SKM-1 (cell line): ENCODE results near the gene EIF3J.
"Not testable (repeated sequence)": the region's sequence is repeated elsewhere in the genome, so short reads cannot be mapped to it uniquely, and the experiment has no call there.

Experiments used
- DNase-seq: peaks from one replicate; lab custom pipeline; 2025; ENCODE audit not compliant: unreplicated experiment; lab: John Stamatoyannopoulos, UW

Gene EIF3J

DNA sequence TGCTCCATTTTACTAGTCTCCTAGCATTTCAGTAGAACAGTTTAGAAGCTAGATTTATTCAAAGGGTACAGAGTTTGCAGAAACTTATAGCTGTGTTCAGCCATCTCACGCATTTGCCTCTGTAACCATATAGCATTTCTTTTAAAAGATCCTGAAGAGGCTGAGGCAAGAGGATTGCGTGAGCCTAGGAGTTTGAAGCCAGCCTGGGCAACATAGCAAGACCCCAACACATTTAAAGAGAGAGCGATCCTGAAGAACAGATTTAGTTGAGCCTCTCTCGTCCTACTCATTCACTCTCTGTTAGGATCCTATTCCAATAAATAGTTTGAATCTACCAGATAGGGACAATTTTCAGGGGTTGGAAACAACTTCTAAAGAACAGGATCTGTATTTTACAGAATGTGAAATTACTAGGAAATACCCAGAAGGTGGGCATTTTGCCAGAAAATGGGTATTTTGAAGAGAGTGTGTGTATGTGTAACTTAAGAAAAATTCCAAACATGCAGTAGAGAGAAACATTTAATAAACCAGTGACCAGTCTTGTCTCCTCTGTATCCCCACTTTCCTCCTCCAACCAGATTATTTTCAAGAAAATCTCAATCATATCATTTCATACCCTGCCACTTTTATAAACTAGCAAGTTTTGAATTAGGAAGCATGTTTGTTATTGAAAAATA, 4.5 kb downstream of the EIF3J start:
- DNase-seq = no peak

DNA sequence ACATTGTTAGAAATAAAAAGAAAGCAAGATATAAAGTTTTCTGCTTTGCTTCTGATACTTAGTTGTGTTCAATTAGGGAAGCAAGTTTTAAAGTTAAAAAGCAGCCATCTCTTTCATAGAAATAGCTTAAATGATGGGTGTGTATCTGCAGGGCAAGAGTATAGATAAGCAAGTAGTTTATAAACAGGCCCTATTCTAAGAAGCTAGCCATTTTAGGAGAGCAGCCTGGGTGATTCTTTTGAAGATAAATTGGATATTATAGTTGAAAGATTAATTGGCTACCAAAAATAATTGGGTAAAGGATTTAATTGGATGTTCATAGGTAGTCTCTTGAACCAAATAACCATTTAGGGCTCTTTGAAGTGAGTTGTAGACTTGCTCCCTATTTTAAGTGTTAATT, 5.6 kb downstream of the EIF3J start:
- DNase-seq = no peak

DNA sequence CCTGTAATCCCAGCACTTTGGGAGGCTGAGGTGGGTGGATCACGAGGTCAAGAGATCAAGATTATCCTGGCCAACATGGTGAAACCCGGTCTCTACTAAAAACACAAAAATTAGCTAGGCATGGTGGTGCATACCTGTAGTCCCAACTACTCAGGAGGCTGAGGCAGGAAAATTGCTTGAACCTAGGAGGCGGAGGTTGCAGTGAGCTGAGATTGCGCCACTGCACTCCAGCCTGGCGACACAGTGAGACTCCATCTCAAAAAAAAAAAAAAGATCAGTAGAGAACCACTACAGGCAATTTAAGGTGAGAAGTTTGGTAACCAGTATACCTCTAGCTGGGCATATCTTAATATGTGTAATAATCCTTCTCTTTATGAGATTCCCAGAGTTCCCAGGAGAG, 7.8 kb downstream of the EIF3J start:
- DNase-seq = not testable (repeated sequence)

DNA sequence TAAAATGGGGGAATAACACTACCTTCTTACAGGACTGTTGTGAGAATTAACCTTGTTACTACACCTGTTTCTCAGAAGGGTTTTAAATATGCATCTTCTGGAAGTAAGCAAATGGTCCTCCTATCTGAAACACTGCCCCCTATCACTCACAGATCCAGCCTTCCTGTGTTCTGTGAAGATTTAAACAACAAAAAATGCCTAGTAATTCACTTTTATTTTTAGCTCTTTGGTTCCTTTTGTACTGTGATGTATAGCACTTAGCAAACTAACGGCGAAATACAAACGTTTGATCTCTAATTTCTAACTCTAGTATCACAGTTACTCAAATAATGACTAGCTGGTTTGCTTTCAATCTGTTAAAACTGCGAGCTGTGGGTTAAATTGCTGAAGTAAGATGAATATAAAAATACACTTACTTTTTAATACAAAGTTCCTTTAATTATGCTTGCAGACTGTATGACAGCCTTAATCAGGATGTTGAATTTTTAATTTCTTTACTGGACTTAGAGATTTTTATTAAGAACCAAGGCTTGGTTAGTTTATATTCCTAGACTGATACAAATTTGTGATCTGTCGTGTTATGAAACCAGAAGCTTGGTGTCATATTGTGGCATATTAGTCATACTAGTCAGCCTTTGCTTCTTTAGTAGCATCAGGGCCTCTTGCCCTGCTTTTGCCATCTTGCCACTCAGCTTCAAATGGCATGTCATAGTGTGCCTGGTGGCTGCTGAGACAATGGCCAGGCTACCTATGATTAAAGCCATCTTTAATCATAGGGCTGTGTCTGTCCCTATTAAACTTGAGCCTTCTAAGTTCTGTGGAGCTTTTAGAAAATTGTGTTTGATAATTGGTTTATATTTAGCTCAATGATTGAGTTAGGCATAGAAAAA, 9.2 kb downstream of the EIF3J start:
- no peak for DNase-seq

DNA sequence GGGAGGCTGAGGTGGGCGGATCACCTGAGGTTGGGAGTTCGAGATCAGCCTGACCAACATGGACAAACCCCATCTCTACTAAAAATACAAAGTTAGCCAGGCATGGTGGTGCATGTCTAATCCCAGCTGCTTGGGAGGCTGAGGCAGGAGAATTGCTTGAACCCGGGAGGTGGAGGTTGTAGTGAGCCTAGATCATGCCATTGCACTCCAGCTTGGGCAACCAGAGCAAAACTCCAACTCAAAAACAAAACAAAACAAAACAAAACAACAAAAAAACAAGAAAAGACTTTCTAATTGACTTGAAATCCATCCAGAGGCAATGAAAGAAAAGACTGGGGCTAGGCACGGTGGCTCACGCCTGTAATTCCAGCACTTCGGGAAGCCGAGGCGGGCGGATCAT, 12.2 kb downstream of the EIF3J start:
- DNase-seq = not testable (repeated sequence)

DNA sequence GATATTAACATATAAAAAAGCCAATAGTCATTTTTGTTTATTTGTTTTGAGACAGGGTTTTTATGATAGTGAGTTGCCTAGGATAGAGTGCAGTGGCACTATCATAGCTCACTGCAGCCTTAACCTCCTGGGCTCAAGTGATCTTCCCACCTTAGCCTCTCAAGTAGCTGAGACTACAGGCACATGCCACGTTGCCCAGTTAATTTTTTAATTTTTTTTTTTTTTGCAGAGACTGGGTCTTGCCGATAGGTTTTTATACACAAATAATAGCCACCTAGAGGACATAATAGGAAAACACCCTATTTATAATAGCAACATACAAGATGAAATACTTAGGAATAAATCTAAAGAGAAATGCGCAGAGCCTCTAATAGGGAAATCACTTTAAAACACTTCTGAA, 13.3 kb downstream of the EIF3J start:
- DNase-seq = no peak

DNA sequence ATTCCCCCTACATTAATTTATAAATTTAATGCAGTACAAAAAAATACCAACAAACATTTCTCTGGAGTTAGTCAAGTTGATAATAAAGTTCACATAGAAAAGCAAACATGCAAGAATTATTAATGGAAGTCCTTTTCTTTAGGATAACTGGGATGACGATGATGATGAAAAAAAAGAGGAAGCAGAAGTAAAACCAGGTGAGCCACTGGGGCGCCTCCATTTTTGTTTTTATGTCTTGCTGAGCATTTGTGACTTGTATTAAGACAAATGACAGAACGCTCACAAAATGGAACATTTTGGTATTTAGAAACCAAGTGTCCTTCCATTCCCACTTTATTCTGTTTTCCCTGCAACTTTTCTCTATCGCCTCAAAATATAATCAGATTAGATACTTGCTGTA, 13.8 kb downstream of the EIF3J start:
- DNase-seq = no peak

DNA sequence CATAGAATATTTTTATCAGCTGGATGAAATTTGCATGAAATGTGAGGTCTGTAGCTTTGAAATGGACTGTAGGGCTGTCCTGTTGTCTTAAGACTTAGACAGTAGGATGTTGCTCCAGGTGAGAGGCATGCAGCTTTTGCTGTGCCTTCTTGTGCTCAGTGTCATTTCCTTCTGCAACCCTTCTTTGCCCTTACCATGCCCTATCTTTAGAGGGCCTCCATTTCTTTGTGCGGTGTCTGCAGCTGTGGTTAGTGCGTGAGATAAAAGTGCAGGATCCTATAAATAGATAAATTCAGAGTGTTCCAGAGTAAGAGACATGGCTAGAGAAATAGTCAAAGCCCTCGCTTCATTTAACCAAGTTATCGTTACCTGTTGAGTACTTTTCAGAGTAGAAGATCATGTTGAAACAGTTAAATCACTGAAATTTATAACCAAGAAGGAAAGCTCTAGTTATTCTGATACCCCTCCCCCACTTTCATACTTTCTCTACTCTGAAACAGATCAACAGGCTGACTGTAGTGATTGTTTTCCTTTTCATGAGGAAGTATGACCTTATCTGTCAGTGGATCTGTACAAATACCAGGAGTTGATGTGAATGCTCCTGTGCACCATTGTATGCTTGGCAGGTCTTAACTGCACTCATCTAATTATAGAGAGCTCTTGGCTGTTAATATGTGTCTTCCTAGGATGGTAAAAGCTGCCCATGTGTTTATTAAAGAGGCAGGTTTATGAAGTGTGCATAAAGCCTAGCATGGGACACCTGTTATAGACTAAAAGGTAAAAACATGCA, 18.2 kb downstream of the EIF3J start:
- DNase-seq = no peak

DNA sequence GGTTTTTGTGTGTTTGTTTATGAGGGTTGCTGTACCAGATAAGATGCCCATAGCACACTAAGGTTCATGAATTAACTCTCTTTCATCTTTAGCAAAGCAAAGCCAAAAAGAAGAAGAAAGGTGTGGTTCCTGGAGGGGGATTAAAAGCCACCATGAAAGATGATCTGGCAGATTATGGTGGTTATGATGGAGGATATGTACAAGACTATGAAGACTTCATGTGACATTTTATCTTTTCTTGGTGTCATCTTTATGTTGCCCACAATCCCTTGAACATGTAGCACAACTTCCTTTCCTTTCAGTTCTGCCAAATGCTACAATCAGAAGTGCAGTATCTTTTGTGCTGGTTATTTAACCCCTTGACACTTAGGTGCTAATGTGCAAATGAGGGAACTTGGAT, 24.0 kb downstream of the EIF3J start:
- not testable (repeated sequence) for DNase-seq

DNA sequence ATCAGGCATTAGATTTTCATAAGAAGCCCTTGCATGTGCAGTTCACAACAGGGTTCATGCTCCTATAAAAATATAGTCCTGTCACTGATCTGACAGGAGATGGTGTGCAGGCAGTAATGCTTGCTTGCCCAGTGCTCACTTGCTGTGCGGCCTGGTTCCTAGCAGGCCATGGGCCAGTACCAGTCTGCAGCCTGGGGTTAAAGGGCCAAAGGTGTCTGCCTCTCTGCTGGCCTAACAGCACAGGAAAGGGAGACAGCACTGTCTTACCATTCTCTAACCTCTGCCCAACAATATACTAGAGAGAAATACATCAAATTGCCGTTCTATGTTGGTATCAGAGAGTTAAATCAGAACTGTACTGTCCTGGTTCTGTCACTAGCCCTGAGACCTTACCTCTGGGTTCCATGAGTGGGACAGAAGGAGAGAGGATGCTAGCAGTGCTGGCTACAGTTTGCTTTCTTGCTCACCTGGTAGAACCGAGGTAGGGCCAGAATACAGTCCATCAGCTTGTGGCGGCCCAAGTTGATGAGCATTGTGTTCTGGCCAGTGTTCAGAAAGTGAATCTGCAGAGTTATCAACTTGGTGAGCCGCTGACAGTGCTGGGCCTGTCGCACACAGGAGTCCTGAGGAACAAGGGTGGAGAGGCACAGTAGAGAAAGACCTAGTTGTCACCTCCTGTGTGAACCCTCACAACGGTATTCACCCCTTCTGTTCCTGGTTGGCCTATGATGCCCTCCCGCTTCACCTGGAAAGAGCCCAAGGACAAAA, 28.6 kb downstream of the EIF3J start:
- no peak for DNase-seq

DNA sequence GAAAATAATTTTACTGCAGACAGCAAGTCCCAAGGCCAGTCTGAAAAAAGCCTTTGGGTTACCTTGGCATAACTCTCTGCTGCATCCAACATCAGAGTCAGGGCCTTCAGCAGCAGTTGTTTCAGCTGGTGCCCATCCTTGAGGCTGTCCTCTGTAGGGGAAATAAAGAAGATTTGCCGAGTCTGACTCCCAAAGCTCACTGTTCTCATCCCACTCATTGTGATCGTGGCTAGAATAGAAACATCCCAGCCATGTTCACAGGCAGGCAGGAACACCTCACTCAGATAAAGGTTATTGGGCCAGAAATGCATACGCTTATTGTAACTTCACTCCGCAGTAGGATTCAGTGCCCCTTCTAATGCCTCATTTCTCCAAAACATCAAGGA, 29.2 kb downstream of the EIF3J start:
- no peak for DNase-seq

DNA sequence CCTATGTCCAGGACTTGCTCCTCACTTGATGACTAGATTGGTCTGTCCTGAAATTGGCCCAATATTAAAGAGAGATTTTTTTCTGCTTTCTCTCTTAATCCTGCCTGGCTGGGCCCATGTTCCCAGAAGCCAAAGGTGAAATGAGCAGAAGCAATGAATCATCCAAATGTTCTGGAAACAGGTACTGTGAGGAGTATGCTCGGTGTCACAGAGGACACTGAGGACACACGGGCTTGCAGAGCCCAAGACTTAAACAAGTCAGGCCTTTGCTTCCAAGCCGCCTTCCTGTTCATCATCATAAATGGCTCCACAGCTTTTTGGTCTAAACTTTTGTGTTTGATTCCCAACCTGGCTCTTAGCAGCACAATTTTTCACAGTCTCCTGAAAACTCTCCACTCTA, 31.4 kb downstream of the EIF3J start:
- no peak for DNase-seq

DNA sequence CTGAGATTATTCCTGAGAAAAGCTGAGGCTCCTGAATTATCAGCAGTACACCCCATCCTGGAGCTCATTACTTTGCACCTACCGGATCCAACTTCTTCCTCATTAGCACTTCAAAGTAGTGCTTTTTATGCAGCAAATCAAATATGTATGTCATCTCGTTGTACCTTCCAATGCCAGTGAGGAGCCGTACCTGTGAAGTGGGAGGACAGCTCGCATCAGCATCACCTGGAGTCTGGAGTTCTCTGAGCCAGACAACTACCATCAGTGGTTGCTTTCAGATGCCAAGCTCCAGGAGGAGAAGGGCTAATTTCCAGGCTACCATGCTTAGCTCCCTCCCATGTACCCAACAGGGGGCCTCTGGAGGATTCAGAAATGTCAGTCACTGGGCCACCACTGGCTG, 32.4 kb downstream of the EIF3J start:
- no peak for DNase-seq

DNA sequence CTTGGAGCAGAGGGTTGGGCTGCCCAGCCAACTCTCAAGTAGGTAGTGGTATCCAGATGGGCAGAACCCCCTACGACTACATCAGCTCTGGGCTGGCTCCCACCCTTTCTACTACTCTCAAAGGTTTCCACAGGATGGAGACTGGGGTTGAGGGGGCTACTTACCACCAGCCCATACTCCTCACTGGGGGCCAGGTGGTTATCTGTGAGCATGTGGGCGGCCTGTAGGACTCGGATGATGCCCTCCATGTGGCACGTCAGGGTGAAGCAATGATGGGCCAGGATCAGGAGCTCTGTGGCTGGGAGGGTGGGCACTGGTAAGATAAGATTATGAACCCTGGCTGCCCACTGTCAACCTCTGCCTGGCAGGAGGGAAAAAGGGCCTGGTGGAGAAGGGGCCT, 33.4 kb downstream of the EIF3J start:
- no peak for DNase-seq

DNA sequence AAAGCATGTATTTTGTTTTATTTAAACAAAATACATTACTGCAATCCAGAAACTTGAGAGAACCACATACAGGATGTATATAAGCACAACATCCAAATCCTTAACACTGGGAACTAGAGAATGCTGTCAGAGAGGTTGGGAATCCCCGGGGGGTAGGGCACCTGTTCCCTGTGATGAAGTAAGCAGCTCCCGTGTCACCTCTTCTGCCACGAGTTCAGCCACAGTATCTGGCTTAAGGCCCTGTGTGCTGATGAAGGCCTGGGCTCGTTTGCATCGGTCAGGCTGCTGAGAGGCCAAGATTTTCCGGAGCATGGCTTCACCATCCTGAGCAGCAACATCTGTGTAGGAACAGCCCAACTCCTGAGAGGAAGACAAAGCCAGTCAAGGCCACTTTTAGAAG, 36.4 kb downstream of the EIF3J start:
- DNase-seq = no peak

DNA sequence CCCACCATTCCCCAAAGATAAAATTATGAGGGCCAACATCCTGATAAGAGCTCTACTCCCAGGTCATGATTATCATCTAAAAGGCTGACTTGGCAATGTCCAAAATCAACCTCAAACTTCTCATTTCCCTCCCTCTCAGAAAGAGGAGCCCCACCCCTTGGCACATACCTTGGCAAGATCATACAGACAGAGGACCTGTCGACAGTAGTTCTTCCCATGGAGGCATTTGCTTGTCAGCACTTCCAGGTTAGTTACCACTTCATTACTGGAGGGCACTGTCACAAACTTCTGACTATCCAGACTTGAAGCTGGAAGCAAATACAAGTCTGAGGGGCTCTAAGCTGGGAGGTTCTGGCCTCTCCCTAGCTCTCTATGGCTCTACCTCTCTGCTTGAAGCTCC, 37.8 kb downstream of the EIF3J start:
- no peak for DNase-seq

DNA sequence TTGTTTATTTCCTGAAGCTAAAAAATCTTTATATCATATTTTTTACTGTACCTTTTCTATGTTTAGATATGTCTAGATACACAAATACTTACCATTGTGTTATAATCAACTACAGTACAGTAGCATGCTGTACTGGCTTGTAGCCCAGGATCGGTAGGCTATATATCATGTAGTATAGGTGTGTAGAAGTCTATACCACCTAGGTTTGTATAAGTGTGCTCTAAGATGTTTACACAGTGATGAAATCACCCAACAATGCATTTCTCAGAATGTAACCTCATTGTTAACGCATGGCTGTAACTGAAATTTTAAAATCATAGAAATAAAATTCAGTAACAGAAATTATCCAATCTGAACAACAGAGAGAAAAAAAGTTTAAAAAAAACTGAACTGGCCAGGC, 43.2 kb downstream of the EIF3J start:
- DNase-seq = no peak

DNA sequence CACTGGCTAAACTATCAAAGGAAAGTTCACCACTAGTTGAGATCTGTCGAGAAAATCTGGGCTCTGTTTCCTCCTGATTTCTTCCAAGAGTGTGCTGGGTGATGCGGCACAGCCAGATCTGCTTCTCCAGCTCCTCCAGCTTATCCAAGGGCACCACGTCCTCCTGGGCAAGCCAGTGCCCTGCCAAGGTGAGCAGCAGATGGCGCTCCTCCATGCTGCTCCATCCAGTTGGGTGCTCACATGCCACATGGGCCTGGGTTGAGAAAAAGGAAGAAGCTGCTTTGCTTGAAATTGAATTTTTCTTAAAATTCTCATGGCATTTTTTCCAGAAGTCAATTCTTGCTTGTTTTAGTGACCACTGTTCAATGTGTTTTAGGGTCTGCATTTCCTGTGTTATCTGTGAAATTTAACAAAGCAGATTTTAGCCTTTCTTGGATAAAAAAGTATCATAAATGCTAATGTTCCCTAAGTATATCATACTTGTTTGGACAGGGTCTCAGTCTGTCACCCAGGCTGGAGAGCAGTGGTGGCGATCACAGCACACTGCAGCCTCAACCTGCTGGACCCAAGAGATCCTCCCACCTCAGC, 47.3 kb downstream of the EIF3J start:
- no peak for DNase-seq

DNA sequence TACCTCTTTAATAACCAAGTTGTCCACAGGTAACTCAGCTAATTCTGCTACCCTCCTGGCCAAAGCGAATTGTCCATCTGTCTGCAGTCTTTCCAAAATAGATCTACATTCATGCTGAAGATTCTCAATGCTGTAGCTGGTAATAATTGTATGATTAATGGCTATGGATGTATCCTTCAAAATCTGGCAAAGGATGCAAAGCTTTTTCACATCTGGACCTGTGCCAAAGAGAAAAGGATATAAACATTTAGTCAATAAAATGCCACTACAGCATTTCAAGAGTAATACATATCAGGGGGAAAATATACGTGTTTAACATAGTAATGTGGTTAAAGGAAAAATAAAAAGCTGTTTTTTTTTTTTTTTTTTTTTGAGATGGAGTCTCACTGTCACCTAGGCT, 48.7 kb downstream of the EIF3J start:
- no peak for DNase-seq

DNA sequence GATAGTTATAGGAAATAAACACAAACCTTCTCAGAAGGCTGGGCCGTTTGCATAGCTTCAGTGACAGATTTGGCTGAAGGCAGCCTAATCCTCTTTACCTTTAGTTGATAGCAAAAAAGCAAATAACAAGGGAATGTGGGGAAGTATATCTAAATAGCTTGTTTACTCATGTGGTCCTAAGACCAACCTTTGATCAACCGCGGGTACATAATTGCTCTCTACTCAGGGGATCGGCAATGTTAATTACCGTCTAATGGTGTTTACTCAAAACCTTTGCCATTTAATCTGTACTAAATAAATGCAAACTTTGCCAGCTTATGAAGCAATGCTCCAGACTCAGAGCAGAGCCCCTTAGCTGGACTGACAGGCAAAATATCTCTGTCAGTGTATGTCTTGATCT, 51.6 kb downstream of the EIF3J start:
- DNase-seq = no peak

DNA sequence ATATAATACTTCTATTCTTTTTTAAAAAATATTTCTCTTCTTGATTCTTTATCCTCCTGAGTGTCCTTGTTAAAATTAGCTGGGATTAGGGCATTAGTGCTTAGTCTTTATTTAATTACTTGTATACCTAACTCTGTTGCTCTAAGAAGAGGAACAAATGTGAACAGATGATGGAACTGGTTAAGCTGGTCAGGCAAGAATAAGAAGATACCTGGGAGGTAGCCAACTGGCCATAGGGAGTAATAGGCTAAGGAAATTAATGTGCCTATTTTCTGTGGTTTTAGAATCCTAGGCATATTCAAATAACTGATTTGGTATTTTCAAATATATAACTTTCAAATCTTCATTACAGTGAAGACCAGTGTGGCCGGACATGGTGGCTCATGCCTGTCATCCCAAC, 54.4 kb downstream of the EIF3J start:
- DNase-seq = no peak
